Natural killer cell treated with Interleukin-12 subunit alpha and Interleukin-12 subunit beta and Interleukin-15 and Interleukin-18, amount 100 ng/mL, for 72 hours (primary cell): ENCODE data around the gene RTKN2. TPM values are rescaled to one million over a fixed set of nuclear protein-coding genes. Genes with fewer than 3 reads are reported as not detected.
A peak's percentile ranks its signal among the peaks of the same experiment; 100 is the strongest.

Experiments used
- ATAC-seq, 2 donors: fragments of 150-1000 bp; cut with Tn5 transposase in 1 of 2; sonication (Bioruptor Pico), chemical (Tn5 transposase) in 1 of 2; 2 replicates each; pipeline ENCODE4 v1.10.0; 2021
- DNase-seq: peaks from one replicate; pipeline ENCODE4 v3.0.0; 2022; ENCODE audit warnings: low spot score
- H3K27ac Mint-ChIP-seq, 2 donors: 1 replicate in 1 of 2; 2 replicates in 1 of 2; pipeline ENCODE4 v1.8.0; 2022; ENCODE audit warnings: mixed read lengths in 2 of 2, mild to moderate bottlenecking in 1 of 2, moderate library complexity in 1 of 2
- H3K27me3 Mint-ChIP-seq, 2 donors: 1 replicate in 1 of 2; 2 replicates in 1 of 2; pipeline ENCODE4 v1.8.0; 2022; ENCODE audit warnings: mixed read lengths in 2 of 2
- H3K36me3 Mint-ChIP-seq: one replicate; pipeline ENCODE4 v1.8.0; 2022; ENCODE audit warnings: mixed read lengths
- H3K4me1 Mint-ChIP-seq, 2 donors: 1 replicate in 1 of 2; 2 replicates in 1 of 2; pipeline ENCODE4 v1.8.0; 2022; ENCODE audit warnings: low read depth in 2 of 2, mixed read lengths in 2 of 2, mild to moderate bottlenecking in 1 of 2
- H3K4me3 Mint-ChIP-seq: one replicate; pipeline ENCODE4 v1.8.0; 2022; ENCODE audit warnings: mixed read lengths
- H3K9me3 Mint-ChIP-seq: 2 replicates; pipeline ENCODE4 v1.8.0; 2022; ENCODE audit warnings: mixed read lengths
- total RNA-seq, 2 donors: library from RNA; stranded (reverse); gene quantifications; one replicate each; pipeline ENCODE4 v1.2.3, GENCODE V29; 2022

The RTKN2 gene
- total RNA-seq, 2 donors from 2014 or later = 0.98 to 1.2 TPM

DNA sequence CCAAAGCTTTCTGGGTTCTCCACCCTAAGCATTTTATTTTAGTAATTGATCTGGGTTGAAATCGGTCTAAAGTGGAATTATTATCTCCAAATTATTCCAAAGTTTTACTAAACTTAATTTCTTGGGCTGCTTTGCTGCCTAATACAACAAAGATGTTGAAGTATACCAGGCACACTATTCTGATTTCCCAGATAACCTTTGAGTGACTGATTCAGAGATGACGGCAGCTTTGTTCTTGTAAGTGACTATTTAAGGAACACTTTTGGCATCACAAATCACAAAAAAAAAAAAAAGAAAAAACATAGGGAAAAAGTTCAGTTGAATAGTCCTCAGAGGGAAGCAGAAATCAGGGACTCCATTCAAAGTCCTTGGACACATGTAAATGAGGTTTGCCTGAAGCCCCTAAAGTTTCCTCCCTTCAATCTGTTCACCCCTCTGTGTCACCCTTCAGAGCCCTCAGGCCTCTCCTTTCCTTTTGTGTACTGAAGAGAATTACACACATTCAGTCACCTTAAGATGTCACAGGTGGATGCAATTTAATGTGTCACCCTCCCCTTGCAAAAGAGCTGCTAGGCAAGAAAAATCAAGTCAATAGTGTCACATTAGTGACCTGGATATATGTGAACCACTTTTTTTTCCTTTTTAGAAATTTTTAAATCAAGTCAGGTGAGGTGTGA is 81.5 kb downstream of the RTKN2 start:
- H3K4me3 Mint-ChIP-seq = no peak overlapping the region
- no peak for ATAC-seq

DNA sequence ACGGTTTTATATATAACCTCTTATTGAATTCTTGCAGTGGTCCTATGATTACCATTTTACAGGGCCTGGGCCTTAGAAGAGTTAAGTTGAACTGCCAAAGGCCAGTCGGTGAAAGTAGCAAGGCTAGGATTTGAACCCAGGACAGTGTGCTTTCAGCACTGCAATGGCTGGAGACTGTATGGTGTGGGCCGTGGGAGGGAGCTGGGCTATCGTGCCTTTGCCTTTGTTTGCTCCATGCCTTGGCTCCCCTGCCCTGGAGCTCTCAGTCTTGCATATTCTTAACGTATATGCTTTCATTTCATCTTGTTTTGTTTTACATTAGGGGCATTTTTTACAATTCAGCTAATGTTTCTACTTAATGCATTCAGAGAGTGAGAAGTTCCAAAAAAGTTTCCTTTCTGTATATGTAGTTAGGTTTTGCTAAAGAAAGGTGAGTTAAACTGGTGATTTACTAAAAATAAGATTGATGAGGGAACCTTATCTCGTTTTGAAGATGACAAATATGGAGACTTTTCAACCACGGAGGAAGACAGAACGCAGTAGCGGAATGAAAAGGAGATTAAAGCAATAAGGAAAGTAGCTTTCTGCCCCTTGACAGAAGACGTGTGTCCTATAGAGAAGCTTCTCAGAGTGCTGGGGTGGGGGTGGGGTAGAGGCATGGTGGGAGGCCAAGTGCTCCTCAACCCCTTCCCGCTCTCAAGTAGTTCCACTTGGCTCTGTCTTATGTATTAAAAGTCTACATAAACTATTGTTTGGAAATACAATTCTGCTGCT is 82.5 kb downstream of the RTKN2 start:
- Mint-ChIP-seq H3K36me3 (peaks cover 11% of the 10 kb centered on the region), H3K4me3 (peak overlapping the region; percentile 57), H3K9me3 (peaks cover 1% of the 10 kb centered on the region), H3K27me3 (no peaks in the 10 kb centered on the region), H3K27ac (peak overlapping the region; percentile 84 to 89), H3K4me1 (peaks cover 49 to 56% of the 10 kb centered on the region in 2 donors)
- DNase-seq (no peak), ATAC-seq (peak in 1 of 2 donors; percentile 56)

More for the DNA sequence above, 81.5 kb downstream of the RTKN2 start:
- Mint-ChIP-seq H3K36me3 (peaks cover 1% of the 10 kb centered on the region), H3K9me3 (no peaks in the 10 kb centered on the region), H3K27me3 (no peaks in the 10 kb centered on the region), H3K4me1 (peaks cover 40 to 46% of the 10 kb centered on the region in 2 donors), H3K27ac (peak overlapping the region; percentile 84 to 89)
- no peak for DNase-seq

DNA sequence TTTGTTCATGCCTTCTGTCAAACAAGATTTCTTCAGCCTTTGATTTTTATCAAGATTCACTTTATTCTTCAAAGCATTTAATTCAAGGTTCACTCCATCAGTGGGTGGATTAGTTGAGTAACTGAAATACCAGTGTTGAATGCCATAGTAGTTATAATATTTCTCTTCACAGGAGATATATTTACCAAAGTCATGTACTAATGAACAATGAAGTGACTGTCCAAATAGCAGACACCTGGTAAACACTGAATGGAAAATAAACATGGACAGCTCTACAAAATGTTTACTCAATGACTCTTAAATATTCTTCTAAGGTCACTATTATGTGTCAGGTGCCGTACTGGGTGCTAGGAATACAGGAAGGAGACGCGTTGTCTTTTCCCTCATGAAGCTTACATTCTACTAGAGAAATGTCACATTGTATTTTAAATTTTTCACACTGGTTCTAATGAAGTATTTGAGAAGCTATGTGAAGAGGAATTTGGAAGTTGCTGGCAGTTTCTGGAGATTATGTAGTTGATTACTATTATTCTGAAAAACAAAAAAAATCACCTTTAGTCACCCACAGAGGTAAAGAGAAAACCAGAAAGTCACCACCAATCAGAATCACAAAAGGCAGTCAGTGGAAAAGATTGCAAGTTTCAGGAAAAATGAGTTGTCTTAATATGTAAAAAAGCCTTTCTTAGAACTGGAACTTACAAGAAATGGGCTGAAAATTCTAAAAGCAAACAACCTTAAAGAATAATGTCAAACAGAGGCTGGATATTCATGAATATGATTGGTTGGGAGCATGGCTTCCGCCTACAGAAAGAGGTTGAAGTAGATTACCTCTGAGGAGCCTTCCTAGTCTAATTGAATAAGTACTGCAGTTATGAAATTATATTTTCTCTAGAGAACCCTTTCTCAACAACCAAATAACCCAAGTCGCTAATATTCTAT is 84.5 kb downstream of the RTKN2 start:
- Mint-ChIP-seq H3K27ac (peak overlapping the region; percentile 84 to 89), H3K27me3 (no peaks in the 10 kb centered on the region), H3K4me3 (peak overlapping the region; percentile 65), H3K4me1 (peaks cover 58 to 59% of the 10 kb centered on the region in 2 donors), H3K36me3 (peaks cover 15% of the 10 kb centered on the region), H3K9me3 (peaks cover 9% of the 10 kb centered on the region)
- ATAC-seq (peak in 1 of 2 donors; percentile 68), DNase-seq (no peak)

DNA sequence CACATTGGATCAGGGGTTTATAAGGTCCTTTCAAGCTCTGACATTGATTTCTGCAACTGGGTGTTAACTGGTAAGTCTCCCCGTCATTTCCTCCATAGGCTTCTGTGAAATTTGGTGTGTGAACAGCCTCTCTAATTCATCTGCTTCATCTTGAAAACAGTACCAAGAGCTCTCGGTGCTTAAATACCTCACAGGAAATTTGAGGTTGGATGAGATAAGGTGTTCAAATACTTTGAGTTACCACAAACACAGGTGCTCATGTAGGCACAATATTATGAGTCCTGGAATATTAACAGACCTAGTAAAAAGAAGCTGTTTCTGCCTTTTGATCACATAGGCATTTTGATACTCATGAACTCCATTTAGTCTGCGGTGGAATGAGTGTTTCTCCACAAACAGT is 85.2 kb downstream of the RTKN2 start:
- Mint-ChIP-seq H3K4me1 (peaks cover 57 to 62% of the 10 kb centered on the region in 2 donors), H3K27ac (peak overlapping the region; percentile 84 to 89), H3K27me3 (no peaks in the 10 kb centered on the region), H3K36me3 (peaks cover 15% of the 10 kb centered on the region), H3K9me3 (peaks cover 13% of the 10 kb centered on the region), H3K4me3 (peak overlapping the region; percentile 65)
- peak; percentile 74 for DNase-seq
- ATAC-seq = peak; percentile 80 to 83

DNA sequence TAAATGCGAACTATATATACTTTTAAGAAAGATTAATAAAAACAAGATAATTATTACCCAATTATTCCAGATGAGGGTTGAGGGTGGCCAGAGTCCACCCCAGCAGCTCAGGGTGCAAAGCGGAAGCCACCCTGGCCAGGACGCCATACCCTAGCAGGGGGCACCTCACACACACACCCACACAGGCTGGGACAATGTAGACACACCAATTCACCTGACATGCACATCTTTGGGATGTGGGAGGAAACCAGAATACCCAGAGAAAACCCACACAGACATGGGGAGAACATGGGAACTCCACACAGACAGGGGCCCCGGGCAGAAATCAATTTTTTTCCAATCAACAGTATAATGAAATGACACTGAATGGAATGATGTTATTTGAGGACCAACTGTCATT is 86.0 kb downstream of the RTKN2 start:
- ATAC-seq = no peak
- H3K4me3 Mint-ChIP-seq = no peak overlapping the region

DNA sequence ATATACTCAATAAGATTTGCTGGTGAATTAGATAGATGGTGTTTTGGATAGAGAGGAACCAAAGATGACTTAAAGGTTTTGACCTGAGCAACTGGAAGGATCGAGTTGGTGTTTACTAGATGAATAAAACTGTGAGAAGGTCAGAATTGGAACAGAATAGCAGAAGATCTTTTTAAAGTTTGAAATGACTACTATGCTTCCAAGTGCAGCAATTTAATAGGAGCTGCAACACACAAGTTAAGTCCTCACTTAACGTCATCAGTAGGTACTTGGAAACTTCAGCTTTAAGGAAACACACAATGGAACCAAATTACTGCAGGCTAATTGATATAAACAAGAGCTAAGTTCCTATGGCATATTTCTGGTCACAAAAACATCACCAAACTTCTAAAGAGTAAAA is 86.5 kb downstream of the RTKN2 start:
- Mint-ChIP-seq H3K27me3 (no peaks in the 10 kb centered on the region), H3K36me3 (peaks cover 15% of the 10 kb centered on the region), H3K4me3 (peak overlapping the region; percentile 4), H3K9me3 (peaks cover 14% of the 10 kb centered on the region), H3K4me1 (peaks cover 54 to 61% of the 10 kb centered on the region in 2 donors), H3K27ac (peak overlapping the region; percentile 84 to 89)
- ATAC-seq = no peak
- DNase-seq = no peak

More for the DNA sequence above, 86.0 kb downstream of the RTKN2 start:
- peaks cover 15% of the 10 kb centered on the region for H3K36me3 Mint-ChIP-seq
- H3K4me1 Mint-ChIP-seq = peaks cover 54 to 60% of the 10 kb centered on the region in 2 donors
- H3K9me3 Mint-ChIP-seq = peaks cover 14% of the 10 kb centered on the region
- peak overlapping the region; percentile 84 to 89 for H3K27ac Mint-ChIP-seq
- peak; percentile 62 for DNase-seq
- H3K27me3 Mint-ChIP-seq = no peaks in the 10 kb centered on the region

DNA sequence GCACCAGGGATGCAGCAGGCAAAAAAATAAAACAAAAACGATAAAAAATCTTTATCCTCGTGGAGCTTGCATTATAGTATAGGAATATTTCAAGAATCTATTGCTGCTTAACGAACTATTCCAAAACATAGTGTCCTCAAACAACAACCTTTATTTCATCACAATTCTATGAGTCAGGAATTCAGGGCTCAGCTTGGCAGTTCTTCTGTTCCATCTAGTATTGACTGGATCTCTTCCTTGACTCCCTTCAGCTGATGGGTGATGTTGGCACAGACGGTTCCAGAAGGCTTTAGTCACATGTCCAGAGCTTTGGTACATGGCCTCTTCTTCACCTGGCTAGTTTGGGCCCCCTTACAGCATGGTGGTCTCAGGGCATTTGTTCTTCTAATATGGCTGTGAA is 88.0 kb downstream of the RTKN2 start:
- ATAC-seq (no peak), DNase-seq (no peak)
- Mint-ChIP-seq H3K36me3 (peaks cover 15% of the 10 kb centered on the region), H3K9me3 (peaks cover 14% of the 10 kb centered on the region), H3K4me3 (no peak overlapping the region), H3K4me1 (peaks cover 60 to 67% of the 10 kb centered on the region in 2 donors), H3K27ac (peak overlapping the region; percentile 84 to 89), H3K27me3 (no peaks in the 10 kb centered on the region)

DNA sequence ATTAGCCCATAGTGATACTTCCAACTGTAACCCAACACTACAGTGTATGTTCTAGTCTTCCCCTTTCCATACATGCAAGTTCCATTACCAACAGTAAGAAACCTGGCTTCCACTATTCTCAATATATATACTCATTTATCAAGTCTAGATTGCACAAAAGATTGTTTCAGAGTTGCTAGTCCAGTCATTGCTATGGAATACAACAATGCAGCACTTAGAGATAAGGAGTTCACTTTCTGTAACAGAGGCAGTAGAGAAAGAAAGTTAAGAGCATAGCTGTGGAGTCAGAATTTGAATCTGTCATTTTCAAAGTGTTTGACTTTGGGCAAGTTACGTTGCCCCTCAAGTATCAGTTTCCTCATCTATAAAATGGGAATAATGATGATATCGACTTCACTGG is 90.1 kb downstream of the RTKN2 start:
- Mint-ChIP-seq H3K4me3 (no peak overlapping the region), H3K27me3 (no peaks in the 10 kb centered on the region), H3K4me1 (peaks cover 55 to 65% of the 10 kb centered on the region in 2 donors), H3K9me3 (peaks cover 14% of the 10 kb centered on the region), H3K36me3 (peaks cover 15% of the 10 kb centered on the region), H3K27ac (peak overlapping the region in 1 of 2 donors; percentile 89)
- no peak for ATAC-seq
- DNase-seq = no peak

DNA sequence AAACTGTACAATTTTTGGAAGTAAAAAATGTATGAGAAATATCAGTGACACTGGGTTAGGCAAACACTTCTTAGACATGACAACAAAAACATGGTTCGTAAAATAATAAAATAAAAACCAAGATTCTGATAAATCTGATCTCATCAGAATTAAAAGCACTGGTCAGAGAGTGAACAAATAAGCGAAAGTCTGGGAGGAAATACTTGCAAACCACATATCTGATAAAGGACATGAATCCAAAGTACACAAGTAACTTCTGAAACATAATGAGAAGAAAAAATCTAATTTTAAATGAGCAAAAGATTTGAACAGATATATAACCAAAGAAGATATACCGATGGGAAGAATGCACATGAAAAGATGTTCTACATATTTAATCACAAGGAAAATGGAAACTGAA is 91.5 kb downstream of the RTKN2 start:
- no peak for ATAC-seq
- peaks cover 46 to 67% of the 10 kb centered on the region in 2 donors for H3K4me1 Mint-ChIP-seq
- H3K27ac Mint-ChIP-seq = peak overlapping the region; percentile 78 to 89
- no peaks in the 10 kb centered on the region for H3K27me3 Mint-ChIP-seq
- peak overlapping the region; percentile 8 for H3K4me3 Mint-ChIP-seq
- peaks cover 23% of the 10 kb centered on the region for H3K9me3 Mint-ChIP-seq
- peaks cover 26% of the 10 kb centered on the region for H3K36me3 Mint-ChIP-seq
- DNase-seq = no peak

DNA sequence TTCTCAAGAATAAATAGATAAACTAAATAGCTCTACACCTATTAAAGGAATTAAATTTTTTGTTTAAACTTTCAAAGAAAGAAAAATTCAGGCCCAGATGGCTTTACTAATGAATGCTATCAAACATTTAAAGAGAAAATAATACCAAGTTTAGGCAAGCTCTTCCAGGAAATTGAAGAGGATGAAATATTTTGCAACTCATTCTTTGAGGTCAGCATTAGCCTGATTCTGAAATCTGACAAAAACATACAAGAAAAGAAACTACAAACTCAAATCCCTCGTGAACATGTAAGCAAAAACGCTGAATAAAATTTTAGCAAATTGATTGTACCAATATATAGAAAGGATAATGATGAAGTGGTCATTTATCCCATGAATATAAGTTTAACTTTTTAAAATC is 93.4 kb downstream of the RTKN2 start:
- Mint-ChIP-seq H3K27ac (peak overlapping the region; percentile 78 to 89), H3K9me3 (peaks cover 14% of the 10 kb centered on the region)

DNA sequence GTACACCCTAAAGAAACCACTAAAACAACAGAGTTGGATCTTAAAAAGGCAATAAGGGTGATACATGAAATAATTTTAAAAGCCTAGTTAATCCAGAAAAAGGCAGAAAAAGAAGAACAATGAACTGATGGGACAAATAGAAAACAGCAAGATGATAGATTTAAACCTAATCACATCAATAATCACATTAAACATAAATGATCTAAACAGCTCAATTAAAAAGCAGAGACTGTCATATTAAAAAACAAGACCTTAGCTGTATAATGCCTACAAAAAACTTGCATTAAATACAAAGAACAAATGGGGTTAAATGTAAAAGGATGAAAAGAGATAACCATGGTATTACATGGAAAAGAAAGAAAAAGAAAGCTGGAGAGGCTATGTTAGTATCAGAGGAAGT is 96.2 kb downstream of the RTKN2 start:
- peaks cover 15% of the 10 kb centered on the region for H3K36me3 Mint-ChIP-seq
- ATAC-seq (no peak), DNase-seq (no peak)
- H3K27me3 Mint-ChIP-seq = no peaks in the 10 kb centered on the region
- peak overlapping the region in 1 of 2 donors; percentile 89 for H3K27ac Mint-ChIP-seq
- H3K4me1 Mint-ChIP-seq = peaks cover 27 to 43% of the 10 kb centered on the region in 2 donors
- peaks cover 9% of the 10 kb centered on the region for H3K9me3 Mint-ChIP-seq
- no peak overlapping the region for H3K4me3 Mint-ChIP-seq

More for the DNA sequence above, 93.4 kb downstream of the RTKN2 start:
- no peak for ATAC-seq
- H3K27me3 Mint-ChIP-seq = no peaks in the 10 kb centered on the region
- peaks cover 15% of the 10 kb centered on the region for H3K36me3 Mint-ChIP-seq
- peak overlapping the region; percentile 61 for H3K4me3 Mint-ChIP-seq
- DNase-seq = no peak
- peaks cover 32 to 53% of the 10 kb centered on the region in 2 donors for H3K4me1 Mint-ChIP-seq

DNA sequence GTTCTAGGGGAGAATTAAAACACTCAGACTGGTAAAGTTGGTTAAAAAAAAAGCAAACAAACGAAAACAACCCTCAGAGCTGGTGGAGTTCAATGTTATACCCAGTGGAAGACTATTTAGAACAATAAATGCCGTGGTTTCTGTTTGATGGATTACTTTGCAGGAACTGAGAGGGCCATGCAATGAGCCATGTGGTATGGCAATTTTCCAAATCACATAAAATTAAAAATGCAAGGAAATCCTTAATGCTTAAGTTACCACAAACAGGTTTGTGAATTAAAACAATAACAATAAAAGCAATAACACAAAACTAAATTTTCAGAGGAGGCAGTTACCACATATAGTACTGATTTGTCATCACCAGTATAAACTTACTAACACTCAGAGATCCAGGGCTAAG is 96.9 kb downstream of the RTKN2 start:
- Mint-ChIP-seq H3K4me3 (no peak overlapping the region), H3K27me3 (no peaks in the 10 kb centered on the region), H3K36me3 (peaks cover 15% of the 10 kb centered on the region), H3K9me3 (peaks cover 9% of the 10 kb centered on the region), H3K4me1 (peaks cover 24 to 41% of the 10 kb centered on the region in 2 donors), H3K27ac (peak overlapping the region in 1 of 2 donors; percentile 89)
- ATAC-seq = no peak
- DNase-seq = no peak

DNA sequence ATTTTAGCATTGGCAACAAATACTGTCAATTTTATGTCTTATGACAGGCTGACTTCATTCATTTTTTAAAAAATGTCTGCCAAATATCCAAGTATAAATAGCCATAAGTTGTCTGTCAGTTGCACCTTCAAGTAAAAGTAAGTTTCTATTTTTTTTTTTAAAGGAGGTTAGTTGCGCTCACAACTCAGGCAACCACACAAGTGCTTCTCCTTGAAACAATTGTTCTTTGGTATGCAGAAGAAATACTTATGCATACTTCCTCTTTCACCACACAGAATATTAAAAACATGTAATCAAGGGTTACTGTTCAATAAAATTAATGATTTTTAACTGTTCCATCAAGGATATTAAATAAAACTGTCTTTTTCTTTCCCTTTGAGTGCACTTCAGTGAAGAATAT is 97.9 kb downstream of the RTKN2 start:
- H3K36me3 Mint-ChIP-seq = peaks cover 15% of the 10 kb centered on the region
- no peaks in the 10 kb centered on the region for H3K27me3 Mint-ChIP-seq
- H3K4me3 Mint-ChIP-seq = no peak overlapping the region
- no peak overlapping the region for H3K27ac Mint-ChIP-seq
- peaks cover 9% of the 10 kb centered on the region for H3K9me3 Mint-ChIP-seq
- peaks cover 18 to 33% of the 10 kb centered on the region in 2 donors for H3K4me1 Mint-ChIP-seq
- DNase-seq (no peak), ATAC-seq (no peak)
